ENCODE data around the gene KCNH1.

Gene KCNH1

DNA sequence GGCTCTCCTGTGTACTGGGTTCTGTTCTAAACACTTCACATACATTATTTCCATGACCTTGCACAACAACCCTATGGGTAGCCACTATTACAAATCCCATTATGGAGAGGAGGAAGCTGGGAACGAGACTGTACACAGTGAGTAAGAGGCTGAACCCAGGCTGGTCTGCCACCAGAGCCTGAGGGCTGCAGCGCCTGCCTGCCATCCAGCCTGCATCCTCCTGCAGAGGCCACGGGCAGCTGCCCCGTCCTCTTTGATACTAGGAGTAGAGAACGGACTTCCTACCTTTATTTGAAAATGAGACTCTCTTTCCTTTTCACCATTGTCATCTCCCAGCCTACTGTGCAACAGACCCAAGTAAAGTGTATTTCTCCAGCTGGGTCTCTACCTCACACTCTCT, 435.3 kb downstream of the KCNH1 start:
- DNase-seq (ENCODE audit: low spot score): no peak
- TF ChIP-seq, protein P1, sequence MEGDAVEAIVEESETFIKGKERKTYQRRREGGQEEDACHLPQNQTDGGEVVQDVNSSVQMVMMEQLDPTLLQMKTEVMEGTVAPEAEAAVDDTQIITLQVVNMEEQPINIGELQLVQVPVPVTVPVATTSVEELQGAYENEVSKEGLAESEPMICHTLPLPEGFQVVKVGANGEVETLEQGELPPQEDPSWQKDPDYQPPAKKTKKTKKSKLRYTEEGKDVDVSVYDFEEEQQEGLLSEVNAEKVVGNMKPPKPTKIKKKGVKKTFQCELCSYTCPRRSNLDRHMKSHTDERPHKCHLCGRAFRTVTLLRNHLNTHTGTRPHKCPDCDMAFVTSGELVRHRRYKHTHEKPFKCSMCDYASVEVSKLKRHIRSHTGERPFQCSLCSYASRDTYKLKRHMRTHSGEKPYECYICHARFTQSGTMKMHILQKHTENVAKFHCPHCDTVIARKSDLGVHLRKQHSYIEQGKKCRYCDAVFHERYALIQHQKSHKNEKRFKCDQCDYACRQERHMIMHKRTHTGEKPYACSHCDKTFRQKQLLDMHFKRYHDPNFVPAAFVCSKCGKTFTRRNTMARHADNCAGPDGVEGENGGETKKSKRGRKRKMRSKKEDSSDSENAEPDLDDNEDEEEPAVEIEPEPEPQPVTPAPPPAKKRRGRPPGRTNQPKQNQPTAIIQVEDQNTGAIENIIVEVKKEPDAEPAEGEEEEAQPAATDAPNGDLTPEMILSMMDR (IDR thresholded peaks at IDR 0.05; ENCODE audit: extremely low read depth, missing control alignments): no peak

DNA sequence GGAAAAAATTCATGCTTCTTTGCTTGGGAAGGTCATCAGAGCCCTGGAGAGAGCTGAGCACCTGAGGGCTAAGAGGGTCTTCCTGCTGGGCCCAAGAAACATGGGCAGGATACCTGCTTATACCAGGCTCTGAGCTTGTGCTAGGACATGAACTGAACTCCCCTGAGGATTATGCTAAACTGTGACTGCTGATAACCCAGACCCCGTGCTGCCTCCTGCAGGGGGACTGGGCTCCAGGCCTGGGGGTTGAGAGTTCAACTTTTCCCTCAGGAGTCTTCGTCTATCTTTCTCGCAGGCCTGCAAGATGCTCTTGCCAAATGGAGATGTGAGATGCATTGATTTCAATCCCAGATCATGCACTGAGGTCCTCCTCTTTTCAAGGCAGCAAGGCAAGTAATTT, 436.8 kb downstream of the KCNH1 start:
- TF ChIP-seq, protein P1 (IDR thresholded peaks at IDR 0.05; ENCODE audit: extremely low read depth, missing control alignments): no peak
- no peak for DNase-seq (ENCODE audit: low spot score)

DNA sequence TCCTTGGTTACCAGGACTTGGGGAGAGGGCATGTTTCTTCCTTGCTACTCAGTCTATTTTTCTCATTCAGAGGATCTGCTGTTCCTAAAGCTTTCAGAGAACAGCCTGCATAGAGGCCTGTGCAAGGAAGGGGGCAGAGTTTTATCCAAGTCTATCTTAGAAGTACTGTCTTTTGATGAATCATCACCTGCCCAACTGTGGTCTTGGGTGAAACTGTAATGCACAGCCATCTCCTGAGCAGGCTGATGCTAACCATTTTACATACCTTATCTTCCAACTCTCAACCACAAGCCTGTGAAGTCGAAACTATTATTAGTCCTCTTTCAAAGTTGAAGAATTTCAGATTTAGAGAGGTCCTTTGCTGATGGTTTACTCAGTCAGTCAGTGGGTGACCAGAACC, 437.2 kb downstream of the KCNH1 start:
- TF ChIP-seq, protein P1 (IDR thresholded peaks at IDR 0.05; ENCODE audit: extremely low read depth, missing control alignments): no peak
- DNase-seq (ENCODE audit: low spot score): peak; percentile 58

DNA sequence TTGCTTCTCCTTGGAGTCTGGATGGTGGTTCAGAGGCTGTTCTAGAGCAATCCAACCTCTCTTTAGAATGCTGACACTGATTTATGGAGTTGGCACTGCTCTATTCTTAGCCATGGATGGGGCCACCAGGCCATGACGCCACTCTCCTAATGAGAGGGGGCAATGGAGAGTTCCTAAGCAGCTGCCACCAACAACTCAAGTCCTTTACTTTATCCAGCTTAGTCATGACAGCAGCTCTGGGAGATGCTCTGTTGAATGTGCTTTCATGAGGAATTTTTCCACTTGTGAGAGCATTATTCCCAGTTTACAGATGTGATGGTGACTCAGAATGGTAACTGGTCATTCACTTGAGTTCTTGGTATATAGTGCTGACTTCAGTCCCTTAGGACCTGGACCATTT, 438.9 kb downstream of the KCNH1 start:
- no peak for DNase-seq (ENCODE audit: low spot score)
- TF ChIP-seq, protein P1 (IDR thresholded peaks at IDR 0.05; ENCODE audit: extremely low read depth, missing control alignments): no peak

GRCh38 chr1:210692796-210693195, 441.2 kb downstream of the KCNH1 start:
- DNase-seq (ENCODE audit: low spot score): peak; percentile 33

GRCh38 chr1:210691039-210691610, 442.8 kb downstream of the KCNH1 start:
- TF ChIP-seq, protein P1 (IDR thresholded peaks at IDR 0.05; ENCODE audit: extremely low read depth, missing control alignments): no peak
- DNase-seq (ENCODE audit: low spot score): no peak

More at GRCh38 chr1:210692796-210693195, 441.2 kb downstream of the KCNH1 start:
- TF ChIP-seq, protein P1 (IDR thresholded peaks at IDR 0.05; ENCODE audit: extremely low read depth, missing control alignments): no peak

DNA sequence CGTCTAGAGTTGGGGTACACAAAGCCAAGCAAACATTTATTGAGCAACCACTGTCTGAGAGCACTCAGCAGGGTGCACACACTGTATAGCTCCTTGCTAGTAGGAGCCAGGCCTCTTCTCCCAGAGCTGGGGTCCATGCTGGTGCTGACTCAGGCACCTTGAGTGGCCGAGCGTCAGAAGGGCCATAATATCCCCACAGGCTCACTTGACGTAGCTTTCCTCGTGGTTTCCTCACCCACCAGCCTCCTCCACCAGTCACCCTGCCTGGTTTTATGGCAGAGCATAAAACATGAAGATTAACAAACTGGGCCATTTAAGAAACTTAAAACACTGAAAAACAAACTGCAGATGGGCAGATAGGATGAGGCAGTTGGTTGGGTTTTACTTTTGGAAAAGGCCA, 443.7 kb downstream of the KCNH1 start:
- DNase-seq (ENCODE audit: low spot score): no peak
- TF ChIP-seq, protein P1 (IDR thresholded peaks at IDR 0.05; ENCODE audit: extremely low read depth, missing control alignments): no peak
